ACC112 (cell line): ENCODE results near the gene AHRR.

Experiments
- H2AFZ ChIP-seq: fragments of 200-600 bp; sonication (generic); one replicate; pipeline ENCODE4 v1.6.0; 2017; ENCODE audit warnings: antibody characterized with exemption, low read length; ENCODE audit not compliant: unreplicated experiment
- H3K27ac ChIP-seq: fragments of 200-600 bp; sonication (generic); 2 replicates; pipeline ENCODE4 v1.5.1; 2014; ENCODE audit warnings: low read depth, mild to moderate bottlenecking, antibody characterized with exemption, low read length, moderate library complexity
- H3K27me3 ChIP-seq: fragments of 200-600 bp; sonication (generic); 2 replicates; pipeline ENCODE4 v1.6.1; 2014; ENCODE audit warnings: mild to moderate bottlenecking, antibody characterized with exemption, low read length, moderate library complexity, mixed read lengths; ENCODE audit not compliant: insufficient read depth
- H3K36me3 ChIP-seq: fragments of 200-600 bp; sonication (generic); 2 replicates; pipeline ENCODE4 v1.6.1; 2016; ENCODE audit warnings: mild to moderate bottlenecking, antibody characterized with exemption, low read length, moderate library complexity, mixed read lengths; ENCODE audit not compliant: insufficient read depth
- H3K4me1 ChIP-seq: fragments of 200-600 bp; sonication (generic); one replicate; pipeline ENCODE4 v1.6.1; 2016; ENCODE audit warnings: low read length, mixed read lengths; ENCODE audit not compliant: insufficient read depth, unreplicated experiment, control insufficient read depth
- H3K4me3 ChIP-seq: fragments of 200-600 bp; sonication (generic); 2 replicates; pipeline ENCODE4 v1.5.1; 2014; ENCODE audit warnings: mild to moderate bottlenecking, low read depth, low read length
- H3K79me2 ChIP-seq: fragments of 200-600 bp; sonication (generic); one replicate; pipeline ENCODE4 v1.6.0; 2016; ENCODE audit warnings: low read length; ENCODE audit not compliant: control insufficient read depth, unreplicated experiment, insufficient read depth

The AHRR gene

DNA sequence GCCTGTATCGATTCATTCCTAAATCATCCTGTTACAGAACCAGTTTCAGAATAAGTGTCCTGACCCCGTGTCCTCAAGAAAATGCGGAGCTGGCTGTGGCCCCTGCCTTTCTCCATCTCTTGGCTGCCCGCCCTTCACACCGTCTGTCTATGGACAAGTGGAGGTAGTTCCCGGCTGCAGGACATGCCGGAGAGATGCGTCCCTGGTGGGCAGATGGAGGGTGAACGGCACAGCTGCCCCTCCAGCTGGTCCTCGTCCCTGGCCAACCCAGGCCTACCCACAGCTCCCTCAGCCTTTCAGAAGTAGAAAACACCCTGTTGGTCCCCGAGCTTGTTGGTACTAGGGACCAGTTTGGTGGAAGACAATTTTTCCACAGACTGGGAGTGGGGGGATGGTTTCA is 106.7 kb downstream of the AHRR start:
- Histone ChIP-seq H2AFZ (no peak overlapping the region), H3K4me1 (peaks cover 14% of the 10 kb centered on the region), H3K27ac (no peak overlapping the region), H3K4me3 (no peak overlapping the region), H3K27me3 (no peaks in the 10 kb centered on the region), H3K79me2 (no peaks in the 10 kb centered on the region), H3K36me3 (peaks cover 6% of the 10 kb centered on the region; the same call in 1 of the 2 replicates)

DNA sequence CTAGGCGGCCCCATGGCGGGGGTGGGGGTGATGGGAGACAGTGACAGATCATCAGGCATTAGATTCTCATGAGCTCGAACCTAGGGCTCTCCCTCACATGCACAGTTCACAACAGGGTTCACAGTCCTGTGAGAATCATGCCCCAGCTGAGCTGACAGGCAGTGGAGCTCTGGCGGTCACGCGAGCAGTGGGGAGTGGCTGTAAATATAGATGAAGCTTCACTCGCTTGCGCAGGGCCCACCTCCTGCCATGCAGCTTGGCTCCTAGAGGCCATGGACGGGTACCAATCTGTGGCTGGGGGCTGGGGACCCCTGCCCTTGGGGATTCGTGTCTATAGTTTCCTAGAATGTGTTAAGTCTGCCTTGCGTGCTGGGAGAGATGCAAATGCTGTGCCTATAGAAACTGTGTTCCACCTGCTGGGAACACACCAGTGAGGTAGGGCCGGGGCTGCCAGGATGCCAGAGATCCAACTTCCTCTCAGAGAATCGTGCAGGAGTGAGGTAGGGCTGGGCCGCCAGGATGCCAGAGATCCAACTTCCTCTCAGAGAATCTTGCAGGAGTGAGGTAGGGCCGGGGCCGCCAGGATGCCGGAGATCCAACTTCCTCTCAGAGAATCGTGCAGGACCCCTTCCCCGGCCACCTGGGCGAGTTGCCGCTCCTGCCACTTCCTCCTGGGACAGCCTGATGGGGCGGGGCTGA is 107.4 kb downstream of the AHRR start:
- Histone ChIP-seq H3K4me1 (peaks cover 14% of the 10 kb centered on the region), H3K79me2 (no peaks in the 10 kb centered on the region), H2AFZ (no peak overlapping the region), H3K4me3 (no peak overlapping the region), H3K27ac (no peak overlapping the region; the same call in 1 of the 2 replicates), H3K36me3 (peaks cover 6% of the 10 kb centered on the region; the same call in 1 of the 2 replicates), H3K27me3 (no peaks in the 10 kb centered on the region)

DNA sequence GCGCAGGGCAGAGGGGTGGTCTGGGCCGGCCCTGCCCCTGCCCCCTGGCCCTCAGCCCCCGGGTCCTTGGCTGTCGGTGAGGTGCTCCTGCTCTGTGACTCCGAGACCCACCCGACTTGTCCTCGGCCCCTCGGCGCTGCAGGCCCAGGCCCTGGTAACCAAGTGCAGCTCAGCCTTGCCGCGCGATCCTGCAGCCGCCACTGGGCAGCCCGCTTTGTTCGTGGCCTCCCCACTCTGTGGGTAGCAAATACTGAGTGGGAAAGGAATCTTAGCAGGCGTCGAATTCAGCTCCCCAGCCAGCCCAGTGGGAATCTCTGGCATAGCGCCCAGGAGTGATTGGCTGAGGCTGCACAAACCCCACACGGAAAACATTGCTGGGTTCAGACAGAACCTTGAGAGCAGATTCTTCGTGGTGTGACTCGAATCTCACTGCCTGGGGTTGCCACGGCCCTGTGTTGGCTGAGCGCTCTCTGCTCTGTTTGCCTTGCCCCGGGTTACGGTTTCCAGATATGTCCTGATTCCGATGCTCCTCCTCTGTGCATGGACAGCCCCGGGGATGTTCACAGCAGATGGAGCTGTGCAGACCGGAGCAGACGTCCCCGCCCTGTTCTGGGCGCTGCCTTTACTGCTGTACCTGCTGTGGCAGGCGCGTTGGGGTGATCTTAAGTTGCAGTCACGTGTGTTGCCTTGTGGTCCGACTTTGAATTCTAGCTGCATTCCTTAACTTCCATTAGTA is 108.1 kb downstream of the AHRR start:
- Histone ChIP-seq H3K36me3 (peaks cover 6% of the 10 kb centered on the region; the same call in 1 of the 2 replicates), H3K79me2 (no peaks in the 10 kb centered on the region), H3K4me3 (no peak overlapping the region), H3K27ac (peak overlapping the region; percentile 37; the same call in 1 of the 2 replicates), H2AFZ (no peak overlapping the region), H3K27me3 (no peaks in the 10 kb centered on the region), H3K4me1 (peaks cover 14% of the 10 kb centered on the region)

DNA sequence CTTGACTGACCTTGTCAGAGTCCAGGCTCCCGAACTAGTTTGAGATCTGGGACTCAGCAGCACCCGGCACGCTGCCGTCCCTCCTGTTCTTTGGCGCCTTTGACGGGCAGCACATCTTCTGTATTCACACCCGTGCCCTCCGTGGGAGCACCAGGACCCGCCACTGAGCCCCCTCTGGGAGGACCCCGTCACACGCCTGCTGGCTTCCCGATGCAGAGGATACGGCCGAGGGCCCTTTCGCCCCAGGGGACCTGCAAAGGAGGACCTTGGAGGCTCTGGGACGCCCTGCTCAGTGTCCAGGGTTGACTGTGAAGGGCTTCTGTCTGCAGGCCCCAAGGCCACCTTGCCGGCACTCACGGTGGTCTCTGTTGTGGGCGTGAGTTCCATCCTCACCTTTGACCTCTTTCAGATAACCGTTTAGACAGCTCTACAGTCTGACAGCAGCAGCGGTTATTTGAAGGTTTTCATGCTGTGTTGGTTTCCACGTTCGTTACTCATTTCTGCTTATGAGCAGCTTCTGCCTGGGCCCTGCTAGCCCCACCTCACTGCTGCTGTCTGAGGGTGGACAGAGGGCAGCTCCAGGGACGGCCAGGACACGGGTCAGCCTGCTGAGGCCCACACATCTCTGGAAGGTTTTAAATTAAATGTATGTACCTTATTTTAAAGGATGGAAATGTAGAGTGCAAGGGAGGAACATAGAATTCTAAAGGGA is 108.9 kb downstream of the AHRR start:
- H2AFZ ChIP-seq = no peak overlapping the region
- peaks cover 6% of the 10 kb centered on the region; the same call in 1 of the 2 replicates for H3K36me3 ChIP-seq
- peaks cover 14% of the 10 kb centered on the region for H3K4me1 ChIP-seq
- no peaks in the 10 kb centered on the region for H3K27me3 ChIP-seq
- H3K79me2 ChIP-seq = no peaks in the 10 kb centered on the region
- H3K4me3 ChIP-seq = no peak overlapping the region
- H3K27ac ChIP-seq = peak overlapping the region; percentile 37; the same call in 1 of the 2 replicates

DNA sequence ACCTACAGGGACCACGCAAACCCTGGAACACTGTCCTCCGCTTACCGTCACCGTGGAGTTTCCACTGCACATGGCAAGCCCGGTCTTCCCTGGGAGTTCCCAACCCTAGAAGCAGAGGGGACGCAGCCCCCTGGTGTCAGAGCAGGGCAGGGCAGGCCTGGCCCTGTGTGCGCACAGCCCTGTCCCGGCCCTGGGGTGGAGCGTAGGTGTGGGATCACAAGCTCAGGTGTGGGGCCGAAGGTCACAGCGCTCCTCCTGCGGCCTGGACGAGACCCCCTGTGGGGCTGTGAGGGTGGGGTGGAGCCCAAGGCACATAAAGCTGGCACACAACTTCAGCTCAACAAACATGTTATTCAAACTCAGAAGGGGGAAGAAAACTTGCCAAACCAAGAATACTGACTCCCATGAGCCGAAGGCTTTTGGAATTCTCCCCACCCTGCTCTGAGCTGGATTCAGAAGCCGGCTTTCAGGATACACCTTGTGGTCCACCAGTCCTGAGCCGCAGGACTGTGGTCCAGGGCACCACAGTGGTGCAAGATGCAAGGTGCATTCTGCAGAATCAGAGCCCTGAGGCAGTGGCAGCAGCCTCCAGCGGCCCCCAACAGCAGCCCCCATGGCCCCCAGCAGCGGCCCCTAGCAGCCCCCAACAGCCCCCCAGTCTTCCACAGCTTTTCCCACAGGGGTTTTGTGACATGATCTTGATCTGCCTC is 109.6 kb downstream of the AHRR start:
- Histone ChIP-seq H3K79me2 (no peaks in the 10 kb centered on the region), H3K4me1 (peaks cover 14% of the 10 kb centered on the region), H3K36me3 (peaks cover 6% of the 10 kb centered on the region; the same call in 1 of the 2 replicates), H3K4me3 (no peak overlapping the region), H3K27me3 (no peaks in the 10 kb centered on the region), H3K27ac (no peak overlapping the region), H2AFZ (no peak overlapping the region)

DNA sequence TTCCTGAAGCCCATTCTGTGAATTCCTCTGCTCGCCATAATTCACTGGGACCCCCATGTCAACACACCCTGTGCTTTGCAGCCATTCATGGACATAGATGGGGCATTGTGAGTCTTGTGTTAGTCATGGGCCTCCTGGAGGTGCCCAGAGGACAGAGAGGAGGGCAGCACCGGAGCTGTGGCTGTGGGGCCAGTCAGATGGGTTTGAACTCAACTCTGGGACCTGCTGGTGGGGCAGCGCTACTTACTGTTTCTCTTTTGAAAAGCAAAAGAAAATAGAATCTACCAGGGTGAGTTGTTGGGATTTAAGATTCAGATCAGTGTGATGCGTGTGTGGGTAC is 110.2 kb downstream of the AHRR start:
- H3K79me2 ChIP-seq = no peaks in the 10 kb centered on the region
- no peak overlapping the region for H3K27ac ChIP-seq
- no peaks in the 10 kb centered on the region for H3K27me3 ChIP-seq
- peaks cover 6% of the 10 kb centered on the region; the same call in 1 of the 2 replicates for H3K36me3 ChIP-seq
- no peak overlapping the region for H2AFZ ChIP-seq
- no peak overlapping the region for H3K4me3 ChIP-seq
- peaks cover 14% of the 10 kb centered on the region for H3K4me1 ChIP-seq

DNA sequence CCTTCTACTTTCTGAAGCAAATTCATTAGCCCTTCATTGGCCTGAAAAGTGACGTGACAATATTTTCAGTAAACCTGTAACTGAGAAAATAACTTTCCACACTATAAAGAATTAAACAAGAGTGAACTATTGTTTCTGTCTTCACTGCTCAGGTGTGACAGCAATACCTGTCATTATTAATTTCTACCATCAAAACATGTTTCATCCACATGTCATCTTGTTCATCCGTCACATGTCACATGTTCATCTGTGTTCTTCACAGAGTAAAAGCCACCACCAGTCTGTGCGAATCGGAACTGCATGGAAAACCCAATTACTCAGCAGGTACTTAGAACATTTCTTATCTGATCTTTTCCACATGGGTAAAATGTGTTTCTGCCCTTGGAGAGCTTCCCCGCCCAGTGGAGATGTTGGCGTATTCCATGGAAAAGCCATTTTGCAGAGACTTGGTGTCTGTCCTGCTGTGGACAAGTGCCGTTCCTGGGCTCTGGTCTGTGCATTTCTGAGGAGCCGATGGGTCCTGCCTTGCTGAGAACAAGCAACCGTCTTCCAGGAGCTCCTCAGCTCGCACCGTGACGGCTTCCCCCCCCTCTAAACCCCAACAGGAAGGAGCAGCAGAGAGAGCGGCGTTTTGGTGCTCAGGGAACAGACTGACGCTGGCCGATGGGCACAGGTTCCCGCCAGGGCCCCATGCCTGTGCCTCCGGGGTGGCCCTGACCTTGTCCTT is 110.8 kb downstream of the AHRR start:
- Histone ChIP-seq H3K4me1 (peaks cover 14% of the 10 kb centered on the region), H3K36me3 (peaks cover 6% of the 10 kb centered on the region; the same call in 1 of the 2 replicates), H3K79me2 (no peaks in the 10 kb centered on the region), H3K27ac (no peak overlapping the region), H2AFZ (no peak overlapping the region), H3K27me3 (no peaks in the 10 kb centered on the region), H3K4me3 (no peak overlapping the region)

DNA sequence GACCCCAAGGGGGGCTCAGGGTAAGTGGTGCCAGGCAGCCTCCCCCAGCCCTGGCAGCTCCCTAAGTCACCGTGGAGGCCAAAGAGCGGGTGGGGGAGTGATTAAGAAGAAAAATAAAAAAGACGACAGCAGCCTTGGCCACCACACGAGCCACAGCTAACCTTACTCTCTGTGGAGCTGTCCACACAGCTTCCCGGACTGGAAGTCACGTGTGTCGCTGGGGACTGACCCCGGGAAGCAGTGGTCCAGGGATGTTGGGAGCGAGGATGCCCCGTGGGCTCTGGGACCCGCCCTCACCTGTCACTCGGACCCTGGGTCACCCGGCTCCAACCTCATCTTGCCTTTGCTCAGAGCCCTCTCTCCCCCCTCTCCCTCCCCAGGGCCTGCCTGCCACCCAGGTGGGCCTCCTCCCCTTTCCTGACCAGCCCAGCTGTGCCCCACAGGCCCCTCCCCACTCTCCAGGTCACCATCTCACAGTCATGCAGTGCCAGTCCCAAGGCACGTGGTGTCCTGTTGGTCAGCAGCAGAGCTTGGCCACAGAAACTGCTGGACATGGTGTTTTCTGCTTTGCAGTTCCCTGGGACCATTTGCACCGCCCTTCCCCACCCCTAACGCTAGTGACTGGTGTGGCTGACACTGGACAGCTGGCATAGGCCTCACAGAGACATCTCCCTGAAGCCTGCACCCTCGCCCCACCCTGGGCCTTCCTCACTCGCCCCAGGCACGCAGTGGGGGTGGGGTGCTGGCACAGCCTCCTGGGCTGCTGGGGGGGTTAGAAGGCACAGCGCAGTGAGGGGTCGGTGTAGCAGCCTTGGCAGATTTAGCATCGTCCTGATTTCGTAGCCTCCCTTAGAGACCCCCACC is 111.6 kb downstream of the AHRR start:
- Histone ChIP-seq H3K4me1 (peaks cover 14% of the 10 kb centered on the region), H3K79me2 (no peaks in the 10 kb centered on the region)

DNA sequence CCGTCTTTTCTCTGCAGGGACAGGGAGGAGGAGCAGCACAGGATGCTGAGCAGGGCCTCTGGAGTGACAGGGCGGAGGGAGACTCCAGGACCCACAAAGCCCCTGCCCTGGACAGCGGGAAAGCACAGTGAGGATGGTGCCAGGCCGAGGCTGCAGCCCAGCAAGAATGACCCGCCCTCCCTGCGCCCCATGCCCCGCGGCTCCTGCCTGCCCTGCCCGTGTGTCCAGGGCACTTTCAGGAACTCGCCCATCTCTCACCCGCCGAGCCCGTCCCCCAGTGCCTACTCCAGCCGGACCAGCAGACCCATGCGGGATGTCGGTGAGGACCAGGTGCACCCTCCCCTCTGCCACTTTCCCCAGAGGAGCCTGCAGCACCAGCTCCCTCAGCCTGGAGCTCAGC is 112.3 kb downstream of the AHRR start:
- no peaks in the 10 kb centered on the region for H3K36me3 ChIP-seq
- H3K27ac ChIP-seq = no peak overlapping the region
- no peak overlapping the region for H3K4me3 ChIP-seq
- H3K27me3 ChIP-seq = no peaks in the 10 kb centered on the region
- H3K4me1 ChIP-seq = peaks cover 14% of the 10 kb centered on the region
- H3K79me2 ChIP-seq = no peaks in the 10 kb centered on the region
- H2AFZ ChIP-seq = no peak overlapping the region

More for the DNA sequence above, 111.6 kb downstream of the AHRR start:
- Histone ChIP-seq H3K27me3 (no peaks in the 10 kb centered on the region), H3K27ac (no peak overlapping the region), H2AFZ (no peak overlapping the region), H3K36me3 (0 out of 2 replicates have a peak, but pooled peaks cover under 1% of the 10 kb centered on the region), H3K4me3 (no peak overlapping the region)
